ENCODE data around the gene PSMD2.
A peak's percentile ranks its signal among the peaks of the same experiment; 100 is the strongest.

PSMD2 gene

DNA sequence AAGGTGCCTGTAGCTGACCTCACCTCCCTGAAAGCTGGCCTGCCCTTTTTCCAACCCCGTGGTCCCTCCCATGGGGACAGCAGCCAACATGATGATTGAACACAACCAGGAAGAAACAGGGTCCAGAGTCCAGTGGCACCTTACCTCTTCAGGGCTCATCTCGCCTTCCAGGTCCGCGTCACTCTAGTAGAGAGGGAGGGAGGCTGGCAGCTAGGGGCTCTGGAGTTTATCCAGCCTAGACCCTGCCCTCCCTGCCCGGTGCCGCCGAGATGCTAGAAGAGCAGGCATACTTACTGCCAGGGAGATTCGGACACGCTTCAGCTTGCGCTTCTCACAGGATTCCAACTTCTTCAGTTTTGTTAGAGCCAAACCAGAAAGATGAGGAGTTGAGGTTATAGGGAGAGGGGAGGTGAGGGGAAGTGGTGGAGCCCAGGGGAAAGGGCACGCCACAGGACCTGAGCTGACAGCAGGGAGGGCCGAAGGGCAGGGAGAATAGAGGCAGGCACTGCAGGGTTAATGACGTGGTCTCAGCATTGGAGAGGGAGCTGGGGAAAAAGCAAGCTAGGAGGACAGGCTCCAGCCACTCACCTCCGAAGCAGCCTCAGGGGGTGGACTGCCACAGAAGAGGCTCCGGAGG lies 53.2 kb downstream of the PSMD2 start:
- no peak for DNase-seq (ENCODE audit: low read depth in 1 of 2, low spot score in 1 of 2)
- in situ Hi-C loops (cut with HindIII; ENCODE audit: low pct_unique_long_range_greater_than_20kb, low sequenced_read_pairs) = no loop called here
- no peak for TF ChIP-seq JUND (IDR thresholded peaks at IDR 0.05; ENCODE audit: low read depth)

DNA sequence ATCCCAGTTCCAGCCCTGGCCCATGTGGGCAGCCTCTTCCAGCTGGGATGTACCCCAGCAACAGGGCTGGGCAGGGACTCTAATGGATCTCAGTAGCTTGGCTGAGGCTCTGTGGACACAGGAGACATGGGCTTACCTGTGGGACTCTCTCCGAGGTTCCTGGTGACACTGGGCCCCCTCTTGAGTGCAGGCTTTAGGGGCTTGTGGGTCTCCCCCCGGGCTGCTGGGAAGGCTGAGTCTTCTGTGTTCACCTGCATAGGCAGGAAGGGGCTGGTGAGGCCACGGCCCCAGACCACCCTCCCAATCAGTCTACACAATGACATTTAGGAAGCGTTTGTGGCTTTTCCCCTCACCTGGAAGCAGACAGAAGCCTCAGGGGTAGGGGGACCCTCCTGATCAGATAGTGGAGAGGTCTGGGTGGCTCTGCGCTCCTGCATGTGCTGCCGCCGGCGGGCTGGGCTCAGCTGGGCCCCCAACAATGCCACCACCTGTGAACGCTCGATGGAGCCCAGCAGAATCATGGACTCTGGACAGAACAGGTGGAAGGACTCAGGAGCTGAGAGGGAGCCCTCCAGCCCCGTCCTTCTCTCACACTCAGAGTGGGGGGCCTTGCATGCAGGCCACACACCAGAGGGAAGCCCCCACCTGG lies 54.0 kb downstream of the PSMD2 start:
- DNase-seq (ENCODE audit: low read depth in 1 of 2, low spot score in 1 of 2) = no peak
- in situ Hi-C loops (cut with HindIII; ENCODE audit: low pct_unique_long_range_greater_than_20kb, low sequenced_read_pairs) = no loop called here
- TF ChIP-seq JUND (IDR thresholded peaks at IDR 0.05; ENCODE audit: low read depth) = no peak

- in situ Hi-C loops (cut with HindIII; ENCODE audit: low pct_unique_long_range_greater_than_20kb, low sequenced_read_pairs) = no loop called here
- DNase-seq (ENCODE audit: low read depth in 1 of 2, low spot score in 1 of 2) = no peak
- no peak for TF ChIP-seq JUND (IDR thresholded peaks at IDR 0.05; ENCODE audit: low read depth)
These were observed 54.5 kb downstream of the PSMD2 start for GRCh38 chr3:184353546-184353941.

GRCh38 chr3:184354121-184354728 lies 55.2 kb downstream of the PSMD2 start:
- TF ChIP-seq JUND (IDR thresholded peaks at IDR 0.05; ENCODE audit: low read depth) = no peak
- peak; percentile 67 to 85 for DNase-seq (ENCODE audit: low read depth in 1 of 2, low spot score in 1 of 2)
- in situ Hi-C loops (cut with HindIII; ENCODE audit: low pct_unique_long_range_greater_than_20kb, low sequenced_read_pairs) = no loop called here

DNA sequence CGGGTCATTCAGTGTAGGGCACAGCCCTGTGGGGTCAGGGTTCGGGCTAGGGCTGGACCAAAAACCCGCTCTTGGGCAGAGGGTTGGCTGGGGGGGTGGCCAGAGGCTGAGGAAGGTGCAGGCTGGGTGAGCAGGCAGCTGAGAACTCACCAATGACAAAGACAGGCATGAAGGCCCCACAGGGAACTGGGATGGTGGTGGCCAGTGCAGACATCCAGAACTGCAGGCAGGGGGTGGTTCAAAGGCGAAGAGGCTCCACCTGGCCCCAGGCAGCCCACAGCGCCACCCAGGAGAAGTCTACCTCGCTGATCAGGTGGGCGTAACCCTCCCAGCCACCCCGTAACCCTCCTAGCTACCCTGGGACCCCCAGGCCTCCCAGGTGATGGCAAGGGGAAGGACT lies 55.7 kb downstream of the PSMD2 start:
- no peak for TF ChIP-seq JUND (IDR thresholded peaks at IDR 0.05; ENCODE audit: low read depth)
- in situ Hi-C loops (cut with HindIII; ENCODE audit: low pct_unique_long_range_greater_than_20kb, low sequenced_read_pairs) = no loop called here
- no peak for DNase-seq (ENCODE audit: low read depth in 1 of 2, low spot score in 1 of 2)

DNA sequence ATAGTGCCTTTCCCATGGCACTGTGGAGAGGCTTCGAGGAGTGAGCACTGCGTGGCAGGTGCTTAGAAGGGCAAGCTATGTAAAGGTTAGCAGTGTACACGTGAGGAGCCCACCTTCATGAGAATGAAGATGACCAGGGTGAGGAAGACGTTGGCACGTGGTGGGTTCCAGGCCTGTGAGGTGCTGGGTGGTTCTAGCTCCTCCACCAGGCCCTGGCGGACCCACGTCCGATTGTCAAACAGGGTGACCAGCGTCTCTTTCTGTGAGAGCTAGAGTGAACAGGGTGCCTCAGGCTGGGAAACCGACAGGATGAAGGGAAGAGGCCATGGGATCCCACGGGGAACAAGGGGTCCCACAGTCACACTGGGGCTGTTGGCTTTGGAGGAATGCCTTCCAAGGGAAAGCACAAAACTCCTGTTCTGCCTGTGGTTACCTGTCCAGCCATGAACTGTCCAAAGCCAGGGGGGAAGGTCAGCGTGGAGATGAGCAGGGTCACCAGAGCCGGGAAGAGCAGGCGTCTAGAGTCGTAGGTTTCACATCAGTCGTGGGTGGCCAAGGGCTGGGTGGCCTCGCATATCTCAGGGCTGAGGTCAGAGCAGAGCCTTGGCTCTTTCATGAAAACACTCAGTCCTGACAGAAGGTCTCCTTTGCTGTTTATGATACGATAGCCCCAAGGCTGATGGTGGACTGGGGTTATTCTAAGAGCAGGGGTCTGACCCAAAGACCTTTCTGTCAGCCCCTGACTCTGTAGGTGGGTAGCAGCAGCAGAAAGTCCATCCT lies 56.4 kb downstream of the PSMD2 start:
- in situ Hi-C loops (cut with HindIII; ENCODE audit: low pct_unique_long_range_greater_than_20kb, low sequenced_read_pairs) = no loop called here
- no peak for DNase-seq (ENCODE audit: low read depth in 1 of 2, low spot score in 1 of 2)
- no peak for TF ChIP-seq JUND (IDR thresholded peaks at IDR 0.05; ENCODE audit: low read depth)

GRCh38 chr3:184357248-184358123 lies 58.4 kb downstream of the PSMD2 start:
- in situ Hi-C loops (cut with HindIII; ENCODE audit: low pct_unique_long_range_greater_than_20kb, low sequenced_read_pairs) = no loop called here
- no peak for DNase-seq (ENCODE audit: low read depth in 1 of 2, low spot score in 1 of 2)
- TF ChIP-seq JUND (IDR thresholded peaks at IDR 0.05; ENCODE audit: low read depth) = no peak

GRCh38 chr3:184358124-184358767 lies 59.2 kb downstream of the PSMD2 start:
- DNase-seq (ENCODE audit: low read depth in 1 of 2, low spot score in 1 of 2) = no peak
- no peak for TF ChIP-seq JUND (IDR thresholded peaks at IDR 0.05; ENCODE audit: low read depth)
- in situ Hi-C loops (cut with HindIII; ENCODE audit: low pct_unique_long_range_greater_than_20kb, low sequenced_read_pairs) = no loop called here

Data from T47D (cell line).